GM12874 (cell line): ENCODE measurements around the gene ELK1.

Experiments
- CTCF ChIP-seq: IDR thresholded peaks from 2 replicates; pipeline ENCODE4 v1.5.1; 2011; ENCODE audit warnings: low read depth, mild to moderate bottlenecking, control low read depth, low read length, moderate library complexity; ENCODE audit not compliant: insufficient read depth

Gene ELK1

GRCh38 chrX:47650164-47651042, at the start of gene ELK1:
TSS of gene ELK1 (minus strand) at chrX:47650563. CDS start at chrX:47641441, 9,122 bp downstream.
- no peak for TF ChIP-seq CTCF

- no peak for TF ChIP-seq CTCF
Measured at GRCh38 chrX:47697181-47697580, 46.8 kb upstream of the ELK1 start.

- no peak for TF ChIP-seq CTCF
Measured at GRCh38 chrX:47690175-47690574, 39.8 kb upstream of the ELK1 start.

GRCh38 chrX:47687263-47687662, 36.9 kb upstream of the ELK1 start:
- TF ChIP-seq CTCF = no peak

- TF ChIP-seq CTCF = no peak
Measured at GRCh38 chrX:47683829-47684205, 33.5 kb upstream of the ELK1 start.

- no peak for TF ChIP-seq CTCF
Measured at GRCh38 chrX:47683184-47683828, 32.9 kb upstream of the ELK1 start.

GRCh38 chrX:47674776-47675175, 24.4 kb upstream of the ELK1 start:
- no peak for TF ChIP-seq CTCF
